Osteoblast (primary cell): ENCODE results near the gene NLGN1. TPM values are rescaled to one million over a fixed set of nuclear protein-coding genes. Genes with fewer than 3 reads are reported as not detected.

Experiments used
- DNase-seq: peaks from one replicate; pipeline ENCODE4 v3.0.0; 2011; ENCODE audit warnings: low spot score, mixed read lengths; ENCODE audit not compliant: insufficient read length; ENCODE audit errors: missing footprints
- H2AFZ ChIP-seq: 2 replicates; pipeline ENCODE4 v1.6.0; 2011; ENCODE audit warnings: mild to moderate bottlenecking, low read length
- H3K27ac ChIP-seq: 2 replicates; pipeline ENCODE4 v1.5.1; 2011; ENCODE audit warnings: mild to moderate bottlenecking, low read depth, low read length, moderate library complexity
- H3K27me3 ChIP-seq: 2 replicates; pipeline ENCODE4 v1.6.0; 2012; ENCODE audit warnings: mild to moderate bottlenecking, control low read depth, inconsistent platforms, low read length, moderate library complexity; ENCODE audit not compliant: insufficient read depth
- H3K36me3 ChIP-seq: 2 replicates; pipeline ENCODE4 v1.5.1; 2011; ENCODE audit warnings: mild to moderate bottlenecking, low read length, control low read depth, moderate library complexity; ENCODE audit not compliant: insufficient read depth
- H3K4me1 ChIP-seq: 2 replicates; pipeline ENCODE4 v1.5.1; 2011; ENCODE audit warnings: mild to moderate bottlenecking, low read length, control low read depth, moderate library complexity; ENCODE audit not compliant: insufficient read depth
- H3K4me2 ChIP-seq: 2 replicates; pipeline ENCODE4 v1.6.0; 2011; ENCODE audit warnings: mild to moderate bottlenecking, low read length; ENCODE audit not compliant: insufficient read depth
- H3K4me3 ChIP-seq: fragments of 200-600 bp; sonication (generic); 3 replicates; pipeline ENCODE4 v1.5.1; 2012; ENCODE audit warnings: mild to moderate bottlenecking, low read length, inconsistent platforms; ENCODE audit not compliant: insufficient read depth
- H3K79me2 ChIP-seq: 2 replicates; pipeline ENCODE4 v1.6.0; 2012; ENCODE audit warnings: mild to moderate bottlenecking, low read length, control low read depth, inconsistent platforms; ENCODE audit not compliant: insufficient read depth
- H3K9me3 ChIP-seq: 2 replicates; pipeline ENCODE4 v1.5.1; 2011; ENCODE audit warnings: low read depth, low read length, control low read depth
- H4K20me1 ChIP-seq: 2 replicates; pipeline ENCODE4 v1.6.0; 2012; ENCODE audit warnings: mild to moderate bottlenecking, low read length, control low read depth; ENCODE audit not compliant: insufficient read depth
- CTCF ChIP-seq: IDR thresholded peaks from 2 replicates; pipeline ENCODE4 v1.5.1; 2011; ENCODE audit warnings: mild to moderate bottlenecking, low read depth, low read length, moderate library complexity; ENCODE audit errors: extremely low read depth
- total RNA-seq: library from RNA; depleted of rRNA; stranded (reverse); fragments of >200 nt; gene quantifications from 2 replicates; pipeline ENCODE4 v1.2.3, GENCODE V29; 2012

NLGN1 gene
- total RNA-seq, 1 donor = 9.0 TPM

DNA sequence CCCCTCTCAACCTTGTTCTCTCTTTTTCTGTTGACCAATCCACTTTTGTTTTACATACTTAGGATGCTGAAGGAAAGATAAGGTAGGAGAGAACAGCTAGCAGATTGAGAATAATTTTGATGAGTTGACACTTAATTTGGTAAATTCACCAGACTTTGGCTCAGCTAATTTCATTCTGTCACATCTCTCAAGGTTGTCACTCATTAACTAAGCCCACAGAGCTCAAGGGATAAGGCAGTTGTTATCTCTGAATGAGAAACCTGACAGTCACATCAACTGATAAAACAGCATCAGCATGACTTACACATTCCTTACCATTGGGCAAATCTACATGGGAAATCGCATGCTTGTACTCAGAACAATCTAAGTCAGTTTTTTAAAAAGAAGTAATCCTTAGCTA lies 591.4 kb downstream of the NLGN1 start:
- H3K36me3 ChIP-seq = no peaks in the 10 kb centered on the region

DNA sequence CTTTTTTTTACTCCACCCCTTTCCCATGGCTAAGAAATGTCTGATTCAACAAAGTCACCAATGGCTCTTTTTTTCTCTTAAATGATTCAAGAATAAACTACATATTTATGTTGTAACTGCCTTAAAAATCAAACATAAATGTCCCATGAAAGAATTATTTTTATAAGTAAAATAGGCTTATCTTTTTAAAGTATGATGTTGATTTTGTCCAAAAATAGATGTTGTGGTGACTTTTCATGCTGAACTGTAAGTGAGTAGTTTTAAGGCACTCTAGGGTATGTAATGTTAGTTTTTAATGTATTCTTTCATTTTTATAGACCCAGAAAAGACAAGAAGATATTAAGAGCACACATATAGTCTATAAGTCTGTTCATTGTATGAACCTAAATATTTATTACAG lies 594.9 kb downstream of the NLGN1 start:
- H3K4me2 ChIP-seq = no peak overlapping the region
- no peak overlapping the region for H2AFZ ChIP-seq
- H3K79me2 ChIP-seq = no peaks in the 10 kb centered on the region
- H3K4me1 ChIP-seq = peaks cover 4% of the 10 kb centered on the region
- no peak overlapping the region for H3K27ac ChIP-seq
- no peaks in the 10 kb centered on the region for H3K27me3 ChIP-seq
- no peaks in the 10 kb centered on the region for H3K9me3 ChIP-seq
- TF ChIP-seq CTCF = no peak
- H4K20me1 ChIP-seq = no peaks in the 10 kb centered on the region
- no peak for DNase-seq
- no peaks in the 10 kb centered on the region for H3K36me3 ChIP-seq
- H3K4me3 ChIP-seq = no peak overlapping the region

More for the DNA sequence above, 591.4 kb downstream of the NLGN1 start:
- Histone ChIP-seq H4K20me1 (no peaks in the 10 kb centered on the region), H3K27ac (no peak overlapping the region), H3K79me2 (no peaks in the 10 kb centered on the region), H3K4me3 (no peak overlapping the region), H3K4me1 (peaks cover 4% of the 10 kb centered on the region), H2AFZ (no peak overlapping the region), H3K9me3 (no peaks in the 10 kb centered on the region), H3K4me2 (no peak overlapping the region), H3K27me3 (no peaks in the 10 kb centered on the region)
- DNase-seq = no peak
- TF ChIP-seq CTCF = no peak

DNA sequence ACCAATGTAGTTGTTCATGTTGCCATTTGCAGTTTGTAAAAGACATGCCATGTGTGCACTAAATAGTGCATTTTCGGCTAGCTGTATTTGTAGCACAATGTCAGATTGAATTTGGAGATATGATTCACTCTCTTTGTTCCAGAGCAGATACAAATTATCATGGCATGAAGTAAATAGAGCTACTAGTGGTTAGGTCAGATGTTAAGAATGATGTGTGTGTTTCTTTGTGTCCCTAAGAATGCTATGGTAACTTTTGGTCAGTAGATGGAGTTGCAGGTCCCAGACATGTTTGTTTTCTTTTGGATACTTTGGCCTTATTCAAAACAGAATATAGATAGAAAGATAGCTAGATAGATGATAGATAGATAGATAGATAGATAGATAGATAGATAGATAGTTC lies 595.8 kb downstream of the NLGN1 start:
- H3K27ac ChIP-seq = no peak overlapping the region
- H4K20me1 ChIP-seq = no peaks in the 10 kb centered on the region
- H3K4me3 ChIP-seq = no peak overlapping the region
- no peaks in the 10 kb centered on the region for H3K9me3 ChIP-seq
- H3K27me3 ChIP-seq = no peaks in the 10 kb centered on the region
- no peaks in the 10 kb centered on the region for H3K36me3 ChIP-seq
- DNase-seq = peak; percentile 71
- peak overlapping the region; percentile 14 for H3K4me2 ChIP-seq
- no peaks in the 10 kb centered on the region for H3K79me2 ChIP-seq
- peak; percentile 44 for TF ChIP-seq CTCF
- peaks cover 4% of the 10 kb centered on the region for H3K4me1 ChIP-seq
- H2AFZ ChIP-seq = peak overlapping the region; percentile 11

DNA sequence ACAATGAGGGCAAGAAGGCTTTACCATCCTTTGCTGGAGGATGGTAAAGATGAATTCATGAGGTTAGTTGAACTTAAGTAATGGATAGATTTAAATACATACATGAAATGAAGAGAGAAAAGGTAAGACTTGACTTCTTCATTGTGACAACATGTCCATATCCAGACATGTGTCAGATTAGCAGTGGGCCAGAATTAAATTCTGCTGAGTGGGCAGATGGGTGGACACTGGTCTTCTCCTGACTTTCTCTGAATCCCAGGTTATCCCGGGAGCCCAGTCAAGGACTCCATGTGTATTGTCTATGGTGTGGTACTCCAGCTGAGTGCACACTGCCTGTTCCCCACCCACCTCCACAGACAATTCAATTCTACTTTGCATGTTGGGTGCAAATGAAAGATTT lies 603.1 kb downstream of the NLGN1 start:
- no peak overlapping the region for H3K4me2 ChIP-seq
- H3K27ac ChIP-seq = no peak overlapping the region
- no peak overlapping the region for H3K4me3 ChIP-seq
- H3K79me2 ChIP-seq = no peaks in the 10 kb centered on the region
- no peaks in the 10 kb centered on the region for H3K4me1 ChIP-seq
- H3K36me3 ChIP-seq = no peaks in the 10 kb centered on the region
- no peak for DNase-seq
- no peaks in the 10 kb centered on the region for H3K9me3 ChIP-seq
- no peak overlapping the region for H2AFZ ChIP-seq
- H3K27me3 ChIP-seq = no peaks in the 10 kb centered on the region
- no peaks in the 10 kb centered on the region for H4K20me1 ChIP-seq
- no peak for TF ChIP-seq CTCF
